Measurements from ENCODE around the gene C1QTNF1.
A peak's percentile ranks its signal among the peaks of the same experiment; 100 is the strongest.
"Not testable (repeated sequence)": the region's sequence is repeated elsewhere in the genome, so short reads cannot be mapped to it uniquely, and the experiment has no call there.

C1QTNF1 gene

DNA sequence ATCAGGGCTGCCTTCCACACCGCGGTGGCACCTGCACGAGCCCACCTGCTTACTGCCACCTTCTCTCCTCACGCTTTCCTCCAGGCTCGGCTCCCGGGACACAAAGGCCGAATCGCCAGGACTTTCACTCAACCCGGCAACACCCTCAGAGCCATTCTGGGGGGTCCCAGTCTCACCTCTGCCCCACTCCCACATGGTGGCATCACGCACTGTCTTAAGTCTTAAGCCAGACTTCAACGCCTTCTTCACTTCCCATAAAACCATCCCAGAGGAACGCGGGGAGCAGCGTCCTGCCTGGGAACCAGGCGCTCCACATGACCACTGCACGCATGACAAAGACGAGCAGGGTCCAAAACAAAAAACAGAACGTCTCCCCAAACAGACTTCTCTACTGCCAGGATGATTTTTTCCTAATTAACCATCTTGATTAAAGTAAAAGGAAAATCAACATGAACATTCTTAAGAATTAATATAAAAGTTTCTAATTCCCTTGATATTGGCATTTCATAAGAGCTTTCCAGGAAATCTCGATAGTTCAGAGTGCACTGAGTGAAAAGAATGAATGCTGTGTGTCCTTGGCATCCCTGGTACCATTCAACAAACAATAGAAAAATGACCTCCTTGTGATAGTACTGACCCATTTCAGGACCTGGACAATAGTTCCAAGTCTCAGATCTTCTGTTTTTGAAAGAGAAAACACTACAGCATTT is 17.0 kb upstream of the C1QTNF1 start:
- no peak for FAIRE-seq

- FAIRE-seq: no peak
Observed at GRCh38 chr17:79007504-79008381, 16.2 kb upstream of the C1QTNF1 start.

- no peak for FAIRE-seq
Observed at GRCh38 chr17:79008666-79009387, 15.1 kb upstream of the C1QTNF1 start.

GRCh38 chr17:79009397-79010303 is 14.3 kb upstream of the C1QTNF1 start, which contains the start of gene CANT1:
TSS of gene CANT1 (minus strand) at chr17:79009764. CDS start at chr17:78997622, 12,142 bp downstream.
- no peak for FAIRE-seq

GRCh38 chr17:79010304-79010646 is 13.7 kb upstream of the C1QTNF1 start:
- FAIRE-seq: no peak

- FAIRE-seq: no peak
Observed at GRCh38 chr17:79011451-79012147, 12.4 kb upstream of the C1QTNF1 start.

GRCh38 chr17:79012563-79013134 is 11.3 kb upstream of the C1QTNF1 start:
- no peak for FAIRE-seq

DNA sequence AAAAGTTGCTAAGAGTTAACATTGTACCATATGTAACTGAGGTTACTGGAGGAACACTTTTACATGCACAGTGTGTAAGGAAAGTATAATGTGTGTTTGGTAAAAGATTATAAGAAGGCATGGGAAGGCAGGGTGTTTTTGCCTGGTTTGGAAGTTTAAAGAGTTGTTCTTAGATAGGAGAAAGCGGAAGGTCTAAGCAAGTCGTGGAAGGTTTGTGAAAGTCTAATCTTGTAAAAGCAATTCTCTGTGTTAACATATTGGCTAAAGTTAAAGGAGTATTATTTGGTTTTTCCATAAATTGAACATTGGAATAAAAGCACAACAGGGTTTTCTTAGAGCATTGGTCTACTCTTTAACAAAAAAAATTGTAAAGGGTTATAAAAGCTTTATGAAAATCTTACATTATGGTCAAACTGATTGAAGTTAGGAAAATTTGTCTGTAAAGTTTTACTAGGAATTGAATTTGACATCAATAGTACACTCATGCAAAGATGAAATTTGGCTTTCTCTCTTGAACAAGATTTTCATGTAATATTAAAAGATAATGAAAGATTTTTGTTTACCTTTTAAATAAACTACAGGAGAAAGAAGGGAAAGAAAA is 9.7 kb upstream of the C1QTNF1 start:
- FAIRE-seq: no peak

- FAIRE-seq: no peak
Observed at GRCh38 chr17:79017546-79018369, 6.2 kb upstream of the C1QTNF1 start.

DNA sequence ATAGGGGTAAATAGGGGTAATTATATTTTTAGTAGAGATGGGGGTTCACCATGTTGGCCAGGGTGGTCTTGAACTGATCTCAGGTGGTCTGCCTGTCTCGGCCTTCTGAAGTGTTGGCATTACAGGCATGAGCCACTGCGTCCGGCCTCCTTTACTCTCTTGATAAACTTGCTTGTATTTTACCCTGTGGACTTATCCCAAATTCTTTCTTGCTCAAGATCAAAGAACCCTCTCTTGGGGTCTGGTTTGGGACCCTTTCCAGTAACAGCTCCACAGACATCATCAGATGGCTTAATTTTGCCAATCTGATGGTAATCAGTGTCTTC is 5.6 kb upstream of the C1QTNF1 start:
- FAIRE-seq: no peak

GRCh38 chr17:79019261-79019631 is 4.7 kb upstream of the C1QTNF1 start:
- FAIRE-seq: no peak

- peak; percentile 17 for FAIRE-seq
Observed at GRCh38 chr17:79019632-79020584, 4.1 kb upstream of the C1QTNF1 start.

DNA sequence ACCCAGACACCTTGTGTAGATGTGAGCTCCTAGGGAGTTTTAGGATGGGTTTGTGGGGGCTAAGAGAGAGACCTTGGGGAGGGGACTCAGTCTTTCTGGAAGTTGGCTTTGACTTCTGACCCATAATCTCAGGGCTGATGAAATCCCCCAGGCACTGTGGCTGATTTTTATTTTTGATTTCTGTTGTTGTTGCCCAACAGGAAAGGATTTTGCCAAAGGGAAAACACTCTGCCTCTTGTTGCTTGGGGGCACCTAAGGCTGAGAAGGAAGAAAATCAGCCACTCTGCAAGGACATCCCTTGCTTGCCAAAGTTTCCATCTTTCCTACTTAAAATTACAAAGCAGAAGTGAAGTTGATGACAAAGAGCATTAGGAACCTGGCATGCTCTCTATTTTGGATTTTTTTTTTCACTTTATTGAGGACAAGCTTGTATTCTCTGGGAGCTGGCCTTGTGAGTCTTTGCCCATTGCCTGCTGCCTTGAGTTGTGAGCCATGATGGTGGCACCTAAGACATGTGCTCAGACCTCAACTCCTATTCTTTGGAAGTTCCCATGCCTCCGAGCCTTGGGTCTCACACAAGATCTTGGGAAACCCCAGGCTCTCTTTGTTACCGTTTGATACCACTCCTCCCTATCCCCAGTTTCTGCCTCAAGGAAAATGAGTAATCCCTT is 3.2 kb upstream of the C1QTNF1 start:
- no peak for FAIRE-seq

DNA sequence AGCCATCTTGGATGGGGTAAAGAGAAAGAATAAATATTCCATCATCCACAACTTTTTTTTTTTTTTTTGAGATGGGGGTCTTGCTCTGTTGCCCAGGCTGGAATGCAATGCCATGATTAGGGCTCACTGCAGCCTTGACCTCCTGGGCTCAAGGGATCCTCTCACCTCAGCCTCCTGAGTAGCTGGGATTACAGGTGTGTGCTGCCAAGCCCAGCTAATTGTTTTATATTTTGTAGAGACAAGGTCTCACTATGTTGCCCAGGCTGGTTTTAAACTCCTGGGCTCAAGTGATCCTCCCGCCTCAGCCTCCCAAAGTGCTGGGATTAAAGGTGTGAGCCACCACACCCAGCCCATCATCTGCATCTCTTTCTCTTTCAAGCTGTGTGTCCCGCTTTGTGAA is 2.0 kb upstream of the C1QTNF1 start:
- not testable (repeated sequence) for FAIRE-seq

DNA sequence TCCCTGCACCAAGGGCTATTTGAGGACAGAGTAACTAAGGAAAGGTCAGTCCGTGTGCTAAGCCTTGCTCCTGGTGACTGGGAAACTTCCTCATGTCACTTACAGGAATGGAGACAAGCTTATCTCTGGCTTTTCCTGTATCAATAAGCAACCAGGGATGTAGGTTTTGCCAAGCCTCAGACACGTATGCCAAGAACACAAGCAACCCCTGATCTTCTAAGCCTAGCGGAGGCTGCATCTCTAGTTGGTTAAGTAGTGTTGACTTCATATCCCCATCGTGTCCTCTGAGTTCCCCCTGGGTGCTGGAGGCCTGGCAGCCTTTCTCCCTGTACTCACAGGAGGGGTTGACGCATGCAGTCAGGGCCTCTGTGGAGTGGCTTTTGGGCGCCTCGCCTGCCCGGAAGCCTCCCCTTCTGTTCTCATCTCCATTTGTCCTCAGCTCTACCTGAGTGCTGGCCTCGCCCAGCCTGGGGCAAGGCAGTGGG is 1.4 kb upstream of the C1QTNF1 start:
- FAIRE-seq: no peak

- FAIRE-seq: no peak
Observed at GRCh38 chr17:79023180-79023705, 726 bp upstream of the C1QTNF1 start.

DNA sequence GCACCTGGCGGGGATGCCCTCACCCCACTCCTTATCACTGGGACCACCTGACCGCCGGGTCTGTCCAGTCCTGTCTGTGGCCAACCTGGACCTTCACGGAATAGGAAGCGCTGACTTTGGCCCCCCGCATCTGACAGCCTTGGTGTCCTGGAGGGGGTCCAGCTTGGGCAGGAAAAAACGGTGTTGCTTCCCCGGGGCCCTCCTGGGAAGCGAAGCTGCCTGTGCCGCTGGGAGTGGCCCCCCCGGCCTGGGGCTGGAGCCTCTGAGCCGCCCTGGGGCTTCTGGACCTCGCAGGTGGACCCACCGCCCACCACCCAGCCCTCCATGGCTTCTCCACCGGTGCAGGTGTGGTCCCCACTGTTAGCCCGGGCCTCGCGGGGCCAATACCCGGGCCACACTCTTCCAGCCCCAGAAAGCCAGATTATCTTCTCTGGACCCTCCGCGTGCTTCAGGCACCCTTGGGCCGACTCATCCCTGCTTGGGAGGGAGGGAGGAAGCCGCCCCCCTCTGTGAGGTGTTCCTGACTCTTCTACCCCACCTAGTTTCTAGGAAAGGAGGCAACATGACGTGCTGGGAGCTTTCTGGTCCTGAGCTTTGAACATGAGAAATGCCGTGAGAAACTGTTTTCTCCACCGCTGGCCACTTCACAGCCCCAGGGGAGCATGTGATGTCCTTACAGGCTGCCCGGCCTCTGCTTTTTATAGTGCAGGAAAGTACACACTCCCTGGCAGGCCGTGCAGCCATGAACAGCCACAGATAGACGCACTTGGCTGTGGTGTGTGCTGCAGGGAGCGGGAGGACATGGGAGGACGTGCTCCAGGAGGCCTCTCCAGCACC is 1.1 kb downstream of the C1QTNF1 start:
- FAIRE-seq: no peak

Measured in G401.6 (cell line).